Measurements from ENCODE around the gene CAMK2B. TPM values are rescaled to one million over a fixed set of nuclear protein-coding genes. Genes with fewer than 3 reads are reported as not detected.
A peak's percentile ranks its signal among the peaks of the same experiment; 100 is the strongest.

CAMK2B gene
- total RNA-seq, result not detected in 2 replicates

DNA sequence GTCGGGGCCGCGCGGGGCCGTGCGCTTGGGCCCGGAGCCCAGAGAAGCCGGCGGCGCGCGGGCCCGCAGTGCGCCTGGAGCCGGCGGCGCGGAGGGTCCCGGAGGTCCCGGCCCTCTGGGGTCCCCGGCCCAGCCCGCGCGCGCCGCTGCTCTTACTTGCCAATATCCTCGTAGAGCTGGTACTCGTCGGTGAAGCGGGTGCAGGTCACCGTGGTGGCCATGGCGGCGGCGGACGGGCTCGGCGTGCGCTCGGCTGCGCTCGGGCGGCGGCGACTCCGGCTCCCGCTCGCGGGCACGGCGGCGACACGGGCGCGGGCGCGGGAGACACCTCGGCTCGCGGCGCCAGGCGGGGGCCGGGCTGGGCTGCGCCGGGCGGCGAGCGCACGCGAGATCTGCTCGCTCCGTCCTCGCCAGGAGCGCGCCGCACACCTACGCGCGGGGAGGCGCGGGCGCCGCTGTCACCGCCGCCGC is at the start of gene CAMK2B:
Gene CAMK2B (minus strand): TSS at position 394 of the 471 bp plus-strand sequence. CDS start 173 bp downstream, at position 221.
- no peak for DNase-seq (ENCODE audit: low read depth)
- peak within 1 kb of the TSS; percentile 27 for H3K4me3 ChIP-seq (ENCODE audit: low read depth, low read length)
- no peak for TF ChIP-seq CTCF (conservative IDR thresholded peaks at IDR 0.05; ENCODE audit: low read depth, low read length)

GRCh38 chr7:44374007-44374763 is 48.8 kb upstream of the CAMK2B start:
- TF ChIP-seq CTCF (conservative IDR thresholded peaks at IDR 0.05; ENCODE audit: low read depth, low read length), result no peak
- no peak for DNase-seq (ENCODE audit: low read depth)

DNA sequence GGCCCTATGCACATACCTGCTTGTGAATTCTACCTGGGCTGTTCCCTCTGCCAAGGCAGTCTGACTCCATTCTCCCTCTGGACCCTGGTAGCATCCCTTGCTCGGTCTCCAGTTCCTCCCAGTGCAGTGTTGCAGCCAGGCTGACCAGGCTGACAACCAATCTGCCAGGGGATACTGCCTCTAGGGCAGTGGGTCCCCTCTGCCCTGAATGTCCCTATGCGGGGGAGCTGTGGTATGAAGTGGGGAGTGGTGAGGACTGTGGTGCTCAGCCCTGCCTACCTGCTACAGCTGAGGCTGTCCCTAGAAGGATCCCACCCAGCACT is 48.0 kb upstream of the CAMK2B start:
- DNase-seq (ENCODE audit: low read depth), result no peak
- TF ChIP-seq CTCF (conservative IDR thresholded peaks at IDR 0.05; ENCODE audit: low read depth, low read length), result no peak
- H3K4me3 ChIP-seq (ENCODE audit: low read depth, low read length), result no peak overlapping the region

More at GRCh38 chr7:44374007-44374763, 48.8 kb upstream of the CAMK2B start:
- H3K4me3 ChIP-seq (ENCODE audit: low read depth, low read length), result no peak overlapping the region

- DNase-seq (ENCODE audit: low read depth), result no peak
- no peak for TF ChIP-seq CTCF (conservative IDR thresholded peaks at IDR 0.05; ENCODE audit: low read depth, low read length)
- no peak overlapping the region for H3K4me3 ChIP-seq (ENCODE audit: low read depth, low read length)
Measured at GRCh38 chr7:44372560-44373417, 47.4 kb upstream of the CAMK2B start.

DNA sequence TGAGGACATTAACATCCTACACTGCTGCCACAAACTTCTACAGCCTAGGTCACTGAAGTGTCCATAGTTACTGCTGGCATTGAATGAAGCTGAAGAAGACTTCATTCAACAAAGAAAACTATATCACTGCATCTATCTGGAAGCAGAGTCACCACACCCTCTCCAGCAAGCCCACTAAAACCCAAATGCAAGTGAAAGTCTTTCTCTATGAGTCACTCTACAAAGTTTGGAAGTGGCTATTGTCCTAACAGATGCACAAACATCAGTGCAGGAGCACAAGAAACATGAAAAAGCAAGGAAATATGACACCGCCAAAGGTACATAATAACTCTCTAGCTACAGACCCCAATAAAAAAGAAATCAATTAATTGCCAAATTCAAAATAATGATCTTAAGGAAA is 43.5 kb upstream of the CAMK2B start:
- TF ChIP-seq CTCF (conservative IDR thresholded peaks at IDR 0.05; ENCODE audit: low read depth, low read length), result no peak
- H3K4me3 ChIP-seq (ENCODE audit: low read depth, low read length), result no peak overlapping the region
- DNase-seq (ENCODE audit: low read depth), result no peak

- DNase-seq (ENCODE audit: low read depth), result no peak
- TF ChIP-seq CTCF (conservative IDR thresholded peaks at IDR 0.05; ENCODE audit: low read depth, low read length), result no peak
- no peak overlapping the region for H3K4me3 ChIP-seq (ENCODE audit: low read depth, low read length)
Measured at GRCh38 chr7:44368455-44368854, 43.1 kb upstream of the CAMK2B start.

All from epithelial cell of proximal tubule (primary cell).